HG02763 (cell line): ENCODE results near the gene MX1.

ENCODE experiments used
- ATAC-seq: cut with Tn5 transposase; IDR thresholded peaks from one replicate; pipeline ENCODE4 v1.9.1; 2021; ENCODE audit warnings: mild to moderate bottlenecking, moderate library complexity; ENCODE audit not compliant: unreplicated experiment

MX1 gene

GRCh38 chr21:41458559-41458958 lies 32.5 kb downstream of the MX1 start:
- ATAC-seq, result no peak

DNA sequence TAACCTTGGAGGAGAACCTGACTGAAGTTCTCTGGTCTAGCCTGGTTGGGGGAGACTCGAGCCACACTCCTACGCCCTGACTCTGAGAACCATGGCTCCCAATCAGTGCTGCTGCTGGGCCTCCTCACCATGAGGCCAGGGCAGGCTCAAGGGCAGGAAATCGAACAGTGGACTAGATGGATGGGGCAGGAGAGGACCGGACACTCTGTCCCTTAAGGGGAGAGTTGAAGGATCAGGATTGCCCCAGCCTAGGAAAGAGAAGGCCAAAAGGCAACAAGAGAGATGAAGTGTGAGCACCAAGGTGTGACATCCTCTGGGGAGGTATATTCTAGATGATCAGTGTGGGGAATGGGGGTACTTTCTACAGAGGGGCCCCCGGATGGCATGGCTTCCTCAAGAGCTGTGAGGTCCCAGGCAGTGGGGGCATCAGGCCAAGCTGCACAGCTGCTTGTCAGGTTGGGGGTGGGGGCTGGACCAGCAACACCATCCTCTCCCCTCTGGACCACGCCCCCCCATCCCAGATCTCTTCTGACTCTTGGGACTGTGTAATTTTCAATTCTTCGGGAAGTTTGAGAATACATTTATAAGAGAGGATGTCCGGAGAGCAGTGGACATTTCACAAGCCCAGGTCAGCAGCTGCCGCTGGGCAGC lies 34.0 kb downstream of the MX1 start:
- ATAC-seq, result no peak

- no peak for ATAC-seq
These were observed 34.8 kb downstream of the MX1 start for GRCh38 chr21:41460578-41461527.

DNA sequence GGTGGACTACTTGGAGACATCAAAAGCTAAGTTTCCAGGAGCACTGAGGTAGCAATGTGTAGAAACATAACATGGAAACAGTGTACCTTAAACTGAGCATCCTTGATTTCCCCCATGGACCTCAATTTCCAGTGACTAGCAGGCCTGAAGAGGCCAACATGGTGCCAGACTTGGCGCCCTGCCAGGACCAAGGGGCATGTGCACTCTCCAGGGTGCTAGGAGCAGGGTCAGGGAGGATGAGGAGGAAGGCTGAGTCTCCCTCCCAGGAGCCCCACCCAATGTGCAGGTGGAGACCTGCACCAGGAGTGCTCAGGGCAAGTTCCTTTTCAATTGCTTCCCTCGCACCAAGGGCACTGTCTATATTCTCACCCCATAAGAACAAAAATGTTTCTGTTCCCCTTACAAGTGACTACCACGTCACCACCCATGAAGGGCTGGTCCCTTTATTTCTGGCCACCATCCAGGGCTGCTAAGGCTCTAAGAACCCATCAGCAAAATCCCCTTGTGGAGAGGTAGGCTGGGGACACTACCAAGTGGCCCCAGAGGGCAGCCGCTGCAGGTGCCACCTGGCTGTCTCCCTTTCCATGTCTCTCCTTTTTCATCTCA lies 39.2 kb downstream of the MX1 start:
- ATAC-seq, result no peak

DNA sequence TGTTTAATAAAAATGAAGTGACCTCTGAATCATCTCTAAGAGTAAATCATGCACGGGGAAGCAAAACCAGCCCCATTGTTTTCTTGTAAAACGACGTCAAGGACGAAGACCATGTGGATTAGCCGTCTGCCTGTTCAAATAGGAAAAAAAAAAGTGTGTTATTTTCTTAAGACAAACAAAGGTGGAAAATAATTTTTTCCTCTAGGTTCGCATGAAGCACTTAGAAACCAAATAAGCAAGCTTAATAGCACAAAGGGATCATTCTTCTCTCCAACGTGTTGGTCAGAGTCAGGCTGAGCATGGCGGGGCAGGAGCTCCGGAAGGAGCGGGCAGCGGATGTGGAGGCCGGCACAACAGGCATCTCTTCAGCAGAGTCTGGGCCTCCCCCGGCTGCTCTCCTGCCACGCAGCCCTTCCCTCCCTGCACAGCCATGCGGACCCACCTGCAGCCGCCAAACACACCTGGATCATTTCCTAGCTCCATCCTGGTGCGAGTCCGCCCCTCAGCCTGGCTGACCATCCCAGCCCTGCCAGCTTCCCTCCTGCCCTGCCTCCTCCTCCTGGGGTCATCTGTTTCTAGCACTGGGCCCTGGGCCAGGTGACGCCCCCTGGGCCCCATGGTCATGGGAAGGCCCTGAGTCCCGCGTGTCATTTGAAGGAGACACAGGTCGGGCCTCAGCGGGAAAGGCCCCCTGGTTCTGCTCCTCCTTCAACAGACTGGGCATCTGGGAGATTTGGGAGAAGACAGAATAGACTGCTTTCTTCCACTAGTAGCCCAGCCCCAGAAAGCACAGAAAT lies 40.2 kb downstream of the MX1 start:
- no peak for ATAC-seq

GRCh38 chr21:41470054-41470453 lies 44.0 kb downstream of the MX1 start:
- ATAC-seq, result no peak

GRCh38 chr21:41472753-41473548 lies 46.9 kb downstream of the MX1 start:
- ATAC-seq, result no peak

DNA sequence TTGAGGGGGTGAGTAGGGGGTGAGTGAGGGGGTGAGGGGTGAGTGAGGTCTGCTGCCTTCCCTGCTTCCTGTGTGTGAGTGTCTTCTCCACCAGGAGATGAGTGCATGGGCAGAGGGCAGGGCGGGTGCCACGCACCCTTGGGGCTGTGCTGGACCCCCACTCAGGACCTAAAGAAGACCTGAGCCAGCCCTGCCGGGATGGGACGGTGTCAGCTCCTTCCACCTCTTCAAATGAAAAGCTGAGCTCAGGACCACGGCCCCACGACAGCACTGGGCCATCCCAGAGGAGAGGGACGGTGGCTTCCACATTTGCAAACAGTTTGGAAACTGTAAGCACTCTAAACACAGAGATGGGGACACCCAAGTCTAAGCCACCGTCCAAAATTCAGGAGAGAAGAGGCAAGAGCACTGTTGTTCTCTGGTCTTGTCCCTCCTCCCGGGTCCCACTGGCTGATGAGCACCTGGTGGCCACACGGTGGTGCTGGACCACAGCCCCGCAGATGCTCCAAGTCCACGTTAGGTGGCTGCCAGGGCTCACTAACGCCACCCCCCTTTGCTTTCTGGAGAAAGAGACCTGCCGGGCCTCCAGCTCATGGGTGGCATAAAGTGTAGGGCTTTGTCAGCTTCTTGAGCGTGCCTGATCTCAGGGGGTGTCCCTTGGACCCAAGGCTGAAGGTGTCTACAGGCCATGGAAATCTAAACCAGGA lies 49.8 kb downstream of the MX1 start:
- ATAC-seq, result no peak

DNA sequence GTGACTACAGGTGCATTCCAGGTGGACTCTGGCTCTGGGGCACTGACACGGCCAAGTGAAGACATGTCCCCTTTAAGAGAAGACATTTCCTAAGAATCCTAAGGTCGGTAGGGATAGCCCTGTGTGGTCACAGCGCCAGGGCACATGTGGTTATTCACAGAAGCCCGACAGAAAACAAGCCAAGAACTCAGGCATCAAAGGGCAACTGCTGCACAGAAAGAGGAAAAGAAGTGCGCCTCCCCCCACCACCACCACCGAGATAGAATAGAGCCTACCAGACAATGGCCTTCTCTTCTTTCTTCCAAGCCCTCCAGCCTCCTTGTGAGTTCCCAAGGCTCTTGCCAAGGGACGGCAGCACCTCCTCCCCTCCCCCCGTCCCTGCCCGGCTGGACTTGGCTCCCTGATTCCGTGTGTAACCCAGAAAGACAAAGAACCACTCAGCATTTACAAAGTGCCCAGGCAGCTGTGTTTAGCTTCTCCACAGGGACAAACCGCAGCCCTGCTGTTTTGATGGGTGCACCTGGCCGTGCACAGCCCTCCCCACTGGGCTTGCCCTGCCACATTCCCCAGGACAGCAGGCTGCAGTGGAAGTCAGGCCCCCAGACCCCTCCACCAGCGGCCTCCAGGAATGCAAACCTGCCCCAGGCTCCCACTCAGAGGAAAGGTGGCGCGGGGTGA lies 51.7 kb downstream of the MX1 start:
- ATAC-seq, result no peak

DNA sequence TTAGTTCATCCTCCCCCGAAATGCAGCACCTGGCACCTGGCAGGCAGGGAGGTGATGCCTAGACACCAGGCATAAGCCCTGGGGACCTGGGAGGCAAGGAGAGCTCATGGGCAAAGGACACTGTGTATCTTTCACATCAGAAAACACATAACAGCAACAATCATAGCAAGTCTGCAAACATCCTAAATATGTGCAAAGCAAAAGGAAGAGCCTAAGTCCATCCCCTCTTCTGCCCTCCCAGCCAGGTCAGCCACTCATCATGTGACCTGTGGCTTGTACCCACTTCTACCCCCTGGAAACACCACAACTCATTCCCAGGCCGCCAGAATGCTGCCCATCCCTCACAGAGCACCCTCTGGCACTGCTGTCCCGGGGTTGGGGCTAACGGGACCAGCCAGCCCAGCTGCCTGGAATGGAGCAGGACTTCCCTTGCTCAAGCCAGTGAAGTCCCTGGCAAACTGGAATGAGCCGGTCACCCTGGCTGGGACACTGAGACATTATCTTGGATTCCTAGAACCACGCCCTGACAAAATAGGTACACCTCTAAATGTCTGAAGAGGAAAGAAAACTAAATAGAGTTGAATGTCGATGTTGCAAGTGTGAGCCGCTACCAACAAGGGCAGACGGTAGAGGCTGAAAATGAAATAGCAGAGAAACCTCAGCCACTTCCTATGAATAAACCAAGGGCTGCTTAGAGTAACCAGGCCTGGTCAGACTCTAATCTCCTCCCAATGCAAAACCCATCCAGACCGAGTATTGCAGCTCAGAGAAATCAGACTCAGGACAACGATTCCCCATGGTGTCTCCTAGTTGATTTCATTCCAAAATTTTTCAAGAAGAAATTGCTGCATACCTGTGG lies 52.5 kb downstream of the MX1 start:
- no peak for ATAC-seq

DNA sequence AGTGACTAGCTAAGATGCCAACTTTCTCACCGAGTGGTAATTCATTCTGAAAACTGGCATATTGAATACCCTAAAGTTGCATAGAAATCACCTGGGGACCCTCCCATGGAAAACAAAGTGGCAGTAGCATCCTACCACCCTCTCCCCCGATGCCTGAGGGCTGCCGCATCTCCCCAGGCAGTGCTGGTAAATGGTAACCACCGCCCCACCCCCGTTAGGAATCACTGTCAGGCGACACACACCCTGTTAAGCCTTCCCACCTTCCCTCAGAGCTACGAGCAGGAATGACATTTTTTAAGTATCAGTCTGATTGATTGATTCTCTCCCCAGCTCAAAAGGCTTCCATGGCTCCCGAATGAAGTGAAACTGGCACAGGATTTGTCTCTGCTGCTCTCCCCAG lies 53.6 kb downstream of the MX1 start:
- no peak for ATAC-seq

- no peak for ATAC-seq
These were observed 54.1 kb downstream of the MX1 start for GRCh38 chr21:41480086-41480690.

- ATAC-seq, result no peak
These were observed 55.2 kb downstream of the MX1 start for GRCh38 chr21:41481191-41481590.

DNA sequence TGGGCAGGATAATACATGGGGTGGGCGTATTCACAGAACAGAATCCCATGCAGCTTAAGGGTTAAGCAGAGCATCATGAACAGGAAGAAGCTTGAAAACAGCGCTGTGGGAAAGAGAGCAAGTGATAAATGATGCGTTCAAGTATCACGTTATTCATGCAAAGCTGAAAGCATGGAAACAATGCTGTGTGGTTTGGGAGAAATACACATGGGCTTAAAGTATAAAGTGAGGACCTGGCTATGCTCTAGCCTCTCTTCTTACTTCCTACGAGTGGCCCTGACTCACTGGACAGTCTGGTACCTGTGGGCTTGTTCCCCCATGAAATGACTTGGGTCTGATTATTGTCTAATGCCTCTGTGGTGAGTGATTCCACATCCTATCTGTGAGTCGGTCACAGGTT lies 56.3 kb downstream of the MX1 start:
- ATAC-seq, result no peak

DNA sequence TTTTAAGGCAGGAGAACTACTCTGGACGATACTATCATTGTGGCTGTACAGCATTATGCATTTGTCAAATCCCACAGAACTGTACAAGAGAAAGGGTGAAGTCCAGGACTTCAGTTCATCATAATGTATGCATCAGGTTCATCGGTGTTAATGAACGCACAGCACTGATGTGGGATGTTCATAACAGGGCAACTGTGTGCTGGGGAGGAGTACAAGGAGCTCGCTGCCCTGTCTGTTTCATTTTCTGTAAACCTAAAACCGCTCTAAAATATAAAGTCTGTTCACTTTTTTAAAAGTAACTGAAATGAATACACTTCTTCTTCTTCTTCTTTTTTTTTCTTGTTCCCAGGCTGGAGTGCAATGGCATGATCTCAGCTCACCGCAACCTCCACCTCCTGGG lies 56.9 kb downstream of the MX1 start:
- ATAC-seq, result no peak

GRCh38 chr21:41483415-41483814 lies 57.4 kb downstream of the MX1 start:
- ATAC-seq, result no peak

DNA sequence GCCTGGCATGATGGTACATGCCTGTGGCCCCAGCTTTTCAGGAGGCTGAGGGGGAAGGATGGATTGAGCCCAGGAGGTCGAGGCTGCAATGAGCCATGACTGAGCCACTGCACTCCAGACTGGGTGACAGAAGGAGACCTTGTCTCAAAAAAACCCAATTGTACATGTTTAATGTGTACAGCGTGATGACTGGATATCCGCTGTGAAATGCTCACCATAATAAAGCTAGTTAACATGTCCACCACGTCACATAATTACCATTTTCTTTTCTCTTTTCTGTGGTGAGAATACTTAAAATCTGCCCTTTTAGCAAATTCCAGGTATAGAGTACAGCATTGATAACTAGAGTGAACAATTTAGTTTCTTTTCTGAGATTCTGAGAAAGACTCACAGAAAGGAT lies 57.9 kb downstream of the MX1 start:
- ATAC-seq, result no peak

- ATAC-seq, result no peak
These were observed 61.0 kb downstream of the MX1 start for GRCh38 chr21:41487082-41487481.
